HG03066 (cell line): Measurements from ENCODE around the gene ATP2C1.

ENCODE experiments used
- ATAC-seq: cut with Tn5 transposase; IDR thresholded peaks from one replicate; pipeline ENCODE4 v1.9.1; 2021; ENCODE audit warnings: low read depth; ENCODE audit not compliant: unreplicated experiment

ATP2C1 gene

DNA sequence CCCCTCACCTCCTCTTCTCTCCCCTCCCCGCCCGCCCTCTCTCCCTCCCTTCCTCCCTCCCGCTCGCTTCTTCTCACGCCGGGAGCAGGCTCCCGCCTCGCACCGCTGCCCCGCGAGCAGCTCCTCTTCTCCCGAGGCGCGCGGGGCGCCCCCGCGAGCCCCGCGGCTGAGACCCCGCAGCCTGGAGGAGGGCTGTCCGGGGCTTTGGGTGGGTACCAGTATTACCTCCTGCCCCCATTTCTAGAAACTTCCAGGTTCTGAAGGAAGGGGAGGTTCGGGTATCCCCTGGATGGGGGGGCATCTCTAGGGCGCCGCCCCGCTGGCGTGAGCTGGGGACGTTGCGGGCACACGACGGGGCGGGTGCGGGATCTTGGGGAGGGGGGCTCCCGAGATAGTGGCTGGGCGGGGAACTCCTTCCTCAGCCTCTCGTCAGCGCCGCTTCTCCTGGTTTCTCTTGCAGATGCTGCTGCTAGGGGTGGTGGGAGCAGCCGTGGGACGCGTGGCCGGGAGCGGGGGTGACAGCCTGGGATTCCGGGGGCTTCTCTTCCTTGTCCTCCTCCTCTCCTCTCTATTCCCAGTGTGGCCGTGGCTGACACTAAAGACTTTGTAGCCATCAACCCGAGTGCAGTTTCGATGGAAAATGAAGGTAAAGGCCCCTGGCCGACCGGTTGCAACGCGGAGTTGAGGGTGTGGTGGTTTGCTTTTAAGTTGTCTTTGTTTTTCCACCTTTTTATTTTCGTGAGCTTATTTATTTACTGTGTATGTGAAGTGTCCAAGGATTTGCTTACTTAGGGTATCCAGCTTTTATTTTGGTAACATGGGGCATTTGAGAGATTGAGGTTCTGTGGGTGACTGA is 474 bp downstream of the ATP2C1 start:
- ATAC-seq, result peak; percentile 15

DNA sequence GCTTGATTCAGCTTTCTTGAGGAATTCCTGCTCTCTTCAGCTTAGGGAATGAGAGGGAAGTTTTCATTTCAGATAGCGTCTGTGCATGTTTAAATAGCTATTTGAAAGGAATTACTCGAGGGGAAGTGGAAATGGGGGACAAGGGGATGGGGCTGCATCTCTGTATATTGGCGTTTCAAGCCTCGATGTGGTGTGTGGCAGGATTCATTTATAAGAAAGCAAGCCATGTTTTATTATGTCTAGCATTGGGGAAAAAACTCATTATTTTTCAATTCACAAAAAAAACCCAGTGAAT is 1.0 kb downstream of the ATP2C1 start:
- no peak for ATAC-seq

DNA sequence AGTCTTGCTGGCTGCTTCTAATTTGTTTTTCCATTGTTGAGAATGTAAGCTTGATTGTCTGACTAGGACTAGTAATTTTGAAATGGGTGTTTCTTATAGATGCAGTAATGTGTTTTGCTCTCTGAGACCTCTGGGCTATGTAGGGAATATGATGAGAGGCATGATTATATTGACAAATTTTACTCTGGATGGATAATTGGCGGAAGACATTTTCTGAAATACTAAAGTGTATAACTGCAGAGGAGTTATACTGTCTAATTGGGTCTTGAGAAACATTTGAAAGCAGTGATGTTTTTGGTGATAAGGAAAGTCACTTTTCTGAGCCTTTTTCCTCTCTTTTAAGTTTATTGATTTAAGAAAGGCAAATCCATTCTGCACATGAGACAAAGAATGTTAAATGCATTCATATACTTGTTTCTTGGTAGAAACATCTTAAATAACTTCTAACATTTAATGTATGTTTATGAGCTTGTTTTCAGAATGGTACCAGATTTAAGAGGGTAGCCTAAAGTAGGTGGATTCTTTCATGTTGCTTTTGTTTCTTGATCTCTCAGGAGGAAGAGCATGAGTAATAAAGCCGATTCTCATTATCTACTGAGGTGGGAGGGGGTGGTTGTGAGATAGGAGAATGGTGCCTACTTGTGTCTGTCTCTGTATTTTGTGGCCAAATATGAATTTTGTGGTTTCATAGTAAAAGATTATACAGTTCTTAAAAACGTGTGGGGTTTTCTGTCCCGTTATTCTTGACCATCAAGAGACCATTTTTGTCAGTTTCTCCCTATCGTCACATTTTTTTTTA is 2.0 kb downstream of the ATP2C1 start:
- ATAC-seq, result no peak

DNA sequence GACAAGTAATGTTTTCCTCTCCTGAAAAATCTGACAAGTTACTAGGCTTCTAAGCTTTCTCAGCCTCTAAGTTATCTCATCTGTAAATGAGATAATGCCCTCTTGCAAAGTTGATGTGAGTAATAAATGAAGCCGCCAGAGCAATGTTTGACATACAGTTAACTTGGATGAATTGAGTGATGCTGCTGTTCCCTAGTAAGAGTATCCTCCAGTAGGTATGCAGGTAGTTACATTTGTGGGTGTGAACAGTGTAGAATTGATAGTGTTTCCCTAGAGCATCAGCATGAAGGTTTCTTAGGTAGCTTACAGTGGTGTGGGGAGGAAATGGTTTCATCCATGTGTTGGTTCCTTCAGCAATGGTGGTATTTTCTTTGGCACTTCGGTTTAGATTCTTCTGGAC is 3.4 kb downstream of the ATP2C1 start:
- ATAC-seq, result no peak

DNA sequence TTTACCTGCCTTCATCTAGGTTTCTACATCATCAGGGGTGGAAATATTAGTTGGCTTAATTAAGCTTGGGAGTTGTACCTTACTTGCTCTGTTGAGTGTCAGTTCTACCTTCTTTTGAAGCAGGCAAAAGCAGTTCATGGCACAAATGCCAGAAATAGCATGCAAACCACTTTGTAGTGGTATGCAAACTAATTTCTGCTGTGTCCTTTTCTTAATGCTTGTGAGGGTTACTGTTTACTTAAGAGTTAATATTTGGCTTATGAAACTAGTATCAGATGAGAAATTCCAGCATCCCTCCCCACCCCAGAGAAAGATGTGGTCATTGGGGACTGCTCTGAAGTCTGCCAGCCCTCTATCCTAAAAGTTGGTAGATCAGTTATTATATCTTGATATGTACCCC is 7.1 kb downstream of the ATP2C1 start:
- ATAC-seq, result peak; percentile 57

DNA sequence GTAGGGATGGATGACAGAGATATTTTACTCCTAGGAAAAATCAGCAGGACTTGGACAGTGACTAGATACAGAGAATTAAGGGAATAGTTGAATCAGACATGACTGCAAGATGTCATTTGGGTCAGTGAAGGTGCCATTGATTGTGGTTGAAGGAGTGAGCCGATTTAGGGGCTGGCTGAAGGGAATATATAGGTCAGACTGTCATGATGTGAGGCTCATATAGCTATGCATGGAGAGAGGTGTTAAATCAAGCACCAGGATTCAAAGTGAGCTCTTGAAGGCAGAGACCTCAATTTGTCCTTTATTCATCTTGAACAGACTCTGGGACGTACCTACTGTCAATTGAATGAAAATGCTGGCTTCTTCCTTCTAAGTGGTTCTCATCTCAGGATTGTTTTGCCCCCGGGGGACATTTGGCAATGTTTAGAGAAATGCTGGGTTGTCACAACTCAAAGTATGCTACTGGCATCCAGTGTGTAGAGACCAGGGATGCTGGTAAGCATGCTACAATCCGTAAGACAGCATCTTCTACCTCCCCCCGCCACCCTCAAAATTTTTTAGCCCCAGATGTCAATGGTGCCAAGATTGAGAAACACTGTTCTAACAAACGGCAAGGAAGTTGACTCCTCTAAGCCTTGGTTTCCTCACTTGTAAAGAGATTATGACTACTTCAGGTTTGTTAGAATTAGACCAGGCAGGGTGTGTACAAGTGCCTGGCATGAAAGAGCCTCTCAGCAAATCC is 7.8 kb downstream of the ATP2C1 start:
- ATAC-seq, result no peak

DNA sequence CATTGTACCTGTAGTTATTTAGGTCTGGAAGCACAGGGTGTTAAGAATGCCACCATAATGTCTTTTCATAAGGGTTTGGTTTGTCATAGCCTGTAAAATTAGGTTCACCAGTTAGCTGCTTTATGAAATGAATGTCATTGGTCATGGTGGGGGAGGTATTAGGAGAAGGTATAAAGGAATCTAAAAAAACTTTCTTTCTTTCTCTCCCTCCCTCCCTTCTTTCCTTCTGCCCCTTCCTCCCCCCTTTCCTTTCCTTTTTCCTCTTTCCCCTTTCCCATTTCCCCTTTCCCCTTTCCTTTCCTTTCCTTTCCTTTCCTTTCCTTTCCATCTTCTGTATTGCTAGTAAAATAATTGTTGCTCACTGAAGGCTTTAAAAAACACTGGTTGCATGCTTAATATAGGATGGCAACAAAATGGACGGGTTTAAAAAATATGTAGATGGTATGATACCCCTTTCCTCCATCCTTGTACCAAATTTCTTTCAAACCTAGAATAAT is 9.6 kb downstream of the ATP2C1 start:
- ATAC-seq, result no peak

DNA sequence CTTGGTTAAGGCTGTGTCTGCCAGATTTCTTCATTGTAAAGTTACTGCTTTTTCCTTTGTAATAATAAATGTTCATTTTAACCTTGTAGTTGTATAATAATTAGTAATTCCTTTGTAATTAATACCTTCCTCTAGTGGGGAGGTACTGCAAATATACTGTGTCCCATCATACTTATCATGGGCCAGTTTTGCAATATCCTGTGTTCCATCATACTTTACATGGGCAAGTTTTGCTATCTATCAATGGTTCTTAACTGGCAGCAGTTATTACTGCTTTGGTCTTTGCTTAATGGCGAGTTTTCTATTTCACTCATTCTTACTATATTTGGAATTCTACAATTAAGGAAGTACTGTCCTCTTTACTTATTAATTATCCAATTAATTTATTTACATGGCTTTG is 10.6 kb downstream of the ATP2C1 start:
- ATAC-seq, result no peak

DNA sequence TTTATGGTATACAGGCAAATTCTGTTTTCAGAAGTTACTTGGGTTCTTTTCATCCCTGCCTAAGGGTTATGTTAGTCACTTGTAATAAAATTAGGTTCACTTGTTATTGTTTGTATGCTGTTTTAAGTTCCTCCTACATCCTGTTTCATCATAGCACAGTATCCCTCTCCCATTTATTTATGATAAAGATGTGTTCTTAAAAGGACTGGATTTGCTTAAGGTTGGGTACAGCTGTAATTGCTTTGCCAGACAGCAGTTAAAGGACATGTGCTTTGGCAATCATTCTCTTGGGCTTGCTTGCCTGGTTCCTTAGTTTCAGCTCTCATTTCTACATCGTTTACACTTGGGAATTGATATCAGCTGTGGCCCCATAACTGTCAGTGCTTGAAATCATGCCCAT is 11.7 kb downstream of the ATP2C1 start:
- no peak for ATAC-seq

DNA sequence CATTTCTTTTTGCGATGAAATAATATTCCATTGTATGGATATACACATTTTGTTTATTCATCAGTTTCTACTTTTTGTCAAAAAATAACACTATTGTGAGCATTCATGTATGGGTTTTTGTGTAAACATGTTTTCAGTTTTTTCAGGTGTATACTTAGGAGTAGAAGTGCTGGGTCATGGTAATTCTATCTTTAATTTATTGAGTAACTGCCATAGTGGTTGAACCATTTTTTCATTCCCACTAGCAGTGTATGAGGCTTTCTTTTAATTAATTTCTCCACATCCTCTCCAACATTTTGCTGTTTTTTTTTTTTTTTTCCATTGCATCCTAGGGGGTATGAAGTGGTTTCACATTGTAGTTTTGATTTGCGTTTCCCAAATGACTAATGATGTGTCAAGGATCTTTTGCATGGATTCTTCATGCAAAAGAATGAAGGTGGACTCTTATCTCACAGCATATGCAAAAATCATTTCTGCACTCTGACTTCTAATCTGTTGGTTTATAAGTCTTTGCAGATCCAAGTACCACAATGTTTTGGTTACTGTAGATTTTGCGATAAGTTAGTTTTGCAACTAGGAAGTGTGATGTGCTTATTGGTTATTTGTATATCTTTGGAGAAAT is 12.6 kb downstream of the ATP2C1 start:
- ATAC-seq, result no peak

DNA sequence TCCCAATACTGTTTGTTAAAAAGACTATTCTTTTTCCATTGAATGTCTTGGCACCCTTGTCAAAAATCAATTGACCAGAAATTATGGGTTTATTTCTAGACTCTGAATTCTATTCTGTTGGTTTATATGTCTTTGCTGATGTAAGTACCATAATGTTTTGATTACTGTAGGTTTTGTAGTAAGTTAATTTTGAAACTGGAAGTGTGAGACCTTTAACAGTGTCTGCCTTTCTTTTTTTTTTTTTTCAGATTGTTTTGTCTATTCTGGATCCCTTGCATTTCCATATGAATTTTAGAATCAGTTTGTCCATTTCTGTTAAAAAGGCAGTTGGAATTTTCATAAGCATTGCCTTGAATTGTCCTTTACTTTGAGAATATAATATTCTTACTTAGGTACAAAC is 13.6 kb downstream of the ATP2C1 start:
- ATAC-seq, result no peak

DNA sequence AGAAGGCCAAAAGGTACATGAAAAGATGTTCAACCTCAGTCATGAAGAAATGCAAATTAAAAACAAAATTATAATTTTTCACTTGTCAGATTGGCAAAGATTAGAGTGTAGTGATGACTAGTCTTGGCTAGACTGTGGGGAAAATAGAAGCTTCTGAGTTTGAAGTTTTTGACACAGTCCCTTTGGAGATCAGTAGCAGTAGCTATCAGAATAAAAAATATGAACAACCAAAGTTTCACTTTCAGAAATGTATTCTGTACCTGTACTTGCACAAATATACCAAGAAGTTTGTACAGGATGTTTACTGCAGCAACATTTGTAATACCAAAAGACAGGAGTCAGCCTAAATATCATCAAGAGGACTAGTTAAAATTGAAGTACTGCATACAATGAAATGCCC is 14.1 kb downstream of the ATP2C1 start:
- no peak for ATAC-seq

DNA sequence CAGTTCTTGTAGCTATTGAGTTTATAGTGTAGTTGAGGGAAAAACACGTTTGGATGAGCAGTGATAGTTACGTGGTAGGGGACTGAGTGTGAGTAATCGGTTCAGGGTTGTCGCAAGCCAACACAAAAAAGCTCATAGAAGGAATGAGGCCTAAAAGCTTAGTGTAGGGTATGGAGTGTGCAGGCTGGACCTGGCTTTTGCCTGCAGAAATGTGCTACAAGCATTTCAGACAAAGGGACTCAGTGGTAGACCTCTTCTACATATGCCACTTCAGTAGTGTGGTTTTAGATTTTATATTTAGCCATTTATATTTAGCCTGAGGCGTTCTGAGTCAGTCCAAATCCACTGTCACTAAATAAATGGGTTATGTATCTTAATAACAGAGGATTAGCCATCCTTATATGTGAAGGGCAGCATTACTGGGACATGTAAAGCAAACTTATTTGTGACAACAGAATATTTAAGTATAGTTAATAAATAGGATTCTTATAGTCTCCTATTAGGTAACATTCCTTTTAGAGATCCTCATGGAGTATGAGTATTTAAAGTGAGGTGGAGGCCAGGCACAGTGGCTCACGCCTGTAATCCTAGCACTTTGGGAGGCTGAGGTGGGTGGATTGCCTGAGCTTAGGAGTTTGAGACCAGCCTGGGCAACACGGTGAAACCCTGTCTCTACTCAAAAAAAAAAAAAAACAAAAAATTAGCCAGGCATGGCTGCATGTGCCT is 21.8 kb downstream of the ATP2C1 start:
- ATAC-seq, result no peak

DNA sequence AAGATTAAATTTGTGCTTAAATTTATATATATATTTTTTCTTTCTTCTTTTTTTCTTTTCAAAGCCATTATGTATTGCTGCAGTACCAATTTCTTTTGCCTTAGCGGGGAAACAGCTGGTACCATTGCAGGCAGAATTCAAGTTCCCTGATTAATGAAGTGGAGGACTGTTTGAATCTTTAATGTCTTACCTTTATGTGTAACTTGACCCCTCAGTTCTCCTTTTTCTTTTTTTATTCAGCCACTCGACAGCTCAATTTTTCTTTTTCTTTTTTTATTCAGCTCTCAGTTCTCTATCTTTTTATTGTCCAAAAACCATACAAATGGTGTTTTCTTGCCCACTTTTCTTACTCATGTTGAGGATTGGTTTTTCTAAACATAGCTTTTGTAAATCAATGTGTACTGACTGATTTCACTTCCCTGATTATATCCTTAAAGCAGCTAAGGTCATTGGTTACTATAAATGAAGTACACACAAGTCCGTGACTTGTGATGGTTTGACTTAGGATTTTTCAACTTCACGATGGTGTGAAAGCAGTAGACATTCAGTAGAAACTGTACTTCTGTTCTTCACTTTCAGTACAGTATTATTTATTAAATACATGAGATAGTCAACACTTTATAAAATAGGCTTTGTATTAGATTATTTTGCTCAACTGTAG is 22.8 kb downstream of the ATP2C1 start:
- ATAC-seq, result peak; percentile 71

DNA sequence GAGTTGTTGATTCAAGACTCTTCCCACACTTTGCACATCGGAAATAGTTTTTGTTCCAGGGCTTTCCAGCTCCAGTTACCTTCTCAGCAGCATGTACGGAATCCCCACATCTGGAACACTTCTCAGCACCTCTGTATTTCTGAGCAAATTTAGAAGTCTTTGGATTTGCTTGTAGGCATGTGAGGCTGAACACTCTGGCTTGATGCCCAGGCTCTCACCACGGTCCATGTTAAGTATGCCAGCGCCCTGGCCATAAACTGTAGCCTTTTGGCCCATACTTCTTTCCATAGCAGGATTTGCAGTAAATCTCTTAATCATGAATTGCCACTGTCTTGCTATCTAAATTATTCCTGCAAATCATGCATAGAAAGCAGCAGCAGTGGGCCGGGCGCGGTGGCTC is 24.4 kb downstream of the ATP2C1 start:
- no peak for ATAC-seq

DNA sequence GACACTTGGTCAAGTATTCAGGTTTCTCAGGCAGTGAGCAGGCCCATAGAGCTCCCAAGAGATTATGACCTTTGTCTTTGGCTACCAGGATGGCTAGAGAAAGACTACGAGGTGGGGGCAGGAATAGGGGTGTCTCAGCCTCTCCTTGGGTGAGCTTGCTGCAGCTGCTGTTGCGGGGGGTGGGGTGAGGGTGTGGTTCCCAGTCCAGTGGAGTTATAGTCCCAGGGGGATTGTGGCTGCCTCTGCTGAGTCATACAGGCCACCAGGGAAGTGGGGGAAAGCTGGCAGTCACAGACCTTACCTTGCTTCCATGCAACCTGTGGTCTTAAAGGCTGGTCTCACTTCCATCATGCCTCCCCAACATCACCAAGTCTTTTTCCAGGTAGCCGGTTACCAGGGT is 31.7 kb downstream of the ATP2C1 start:
- ATAC-seq, result peak; percentile 55

DNA sequence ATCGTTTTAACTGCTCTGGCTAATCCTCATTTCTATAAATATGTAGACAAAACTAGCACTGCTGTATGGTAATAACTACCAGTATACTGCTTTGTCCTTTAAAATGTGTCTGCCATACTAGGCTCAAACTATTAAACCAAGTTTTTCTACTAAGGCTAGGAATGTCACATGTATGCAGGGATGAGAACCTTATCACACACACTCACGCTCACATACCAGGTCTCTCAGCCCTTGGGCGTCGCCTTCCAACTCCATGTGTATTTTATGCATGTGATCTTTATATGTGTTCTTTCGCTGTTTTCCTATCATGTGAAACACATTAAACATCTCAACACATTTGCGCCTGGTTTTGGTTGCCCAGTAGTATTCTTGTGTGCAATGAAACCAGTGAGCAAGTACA is 32.6 kb downstream of the ATP2C1 start:
- ATAC-seq, result no peak

DNA sequence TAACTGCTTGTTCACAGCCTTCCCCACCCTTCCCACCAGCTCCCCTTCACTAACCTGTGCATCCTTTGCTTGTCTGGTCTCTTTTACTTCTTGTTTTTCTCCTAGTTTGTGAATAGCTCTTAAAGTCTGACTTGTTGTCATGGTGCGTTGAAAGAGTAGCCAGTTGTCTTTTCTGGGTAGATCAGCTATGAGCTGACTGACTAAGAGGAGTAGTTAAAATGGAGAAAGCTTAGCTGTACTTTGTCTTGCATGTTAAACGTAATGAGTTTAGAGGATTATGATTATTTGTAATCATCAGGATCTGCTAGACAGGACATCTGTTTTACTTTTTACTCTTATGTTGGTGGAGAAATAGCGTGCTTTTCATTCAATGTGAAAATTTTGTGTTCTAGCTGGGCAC is 35.9 kb downstream of the ATP2C1 start:
- ATAC-seq, result no peak

DNA sequence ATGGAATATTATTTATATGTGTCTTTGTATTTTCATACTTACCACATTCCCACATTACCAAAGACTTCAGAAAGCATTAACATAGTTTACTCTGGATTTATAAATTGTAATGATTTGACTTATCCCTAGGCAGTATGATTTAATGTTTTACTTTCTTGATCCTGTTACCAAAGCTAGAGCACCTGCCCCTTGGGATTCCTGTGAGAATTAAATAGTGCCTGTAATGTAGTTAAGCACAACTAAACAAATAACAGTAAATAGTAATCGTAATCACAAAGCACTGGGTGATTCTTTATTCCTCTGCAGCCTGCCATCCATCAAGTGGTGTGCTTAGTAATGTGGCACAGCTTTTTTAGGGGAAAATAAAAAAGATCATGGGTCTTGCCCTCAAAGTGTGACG is 39.1 kb downstream of the ATP2C1 start:
- ATAC-seq, result no peak
